HL-60 (cell line): Measurements from ENCODE around the gene GPR157.

Experiments
- DNase-seq, 2 experiments: peaks; one replicate each; pipeline ENCODE4 v3.0.0-alpha.2; 2010 to 2020; ENCODE audit warnings: low read depth in 1 of 2, low spot score in 1 of 2
- H3K27ac ChIP-seq: fragments of 250-450 bp; sonication (Bioruptor Pico); replicated peaks from 2 replicates; pipeline ENCODE4 v1.5.1; 2020; ENCODE audit warnings: mild to moderate bottlenecking, moderate library complexity
- H3K27me3 ChIP-seq: fragments of 250-450 bp; sonication (Bioruptor Pico); 2 replicates; pipeline ENCODE4 v1.5.1; 2021; ENCODE audit warnings: mild to moderate bottlenecking, moderate library complexity; ENCODE audit not compliant: insufficient read depth, poor library complexity, severe bottlenecking
- H3K4me3 ChIP-seq: replicated peaks from 2 replicates; pipeline ENCODE4 v1.5.1; 2011; ENCODE audit warnings: mild to moderate bottlenecking, control low read depth, low read length; ENCODE audit not compliant: insufficient read depth
- CTCF ChIP-seq: IDR thresholded peaks from one replicate; pipeline ENCODE4 v1.5.1; 2011; ENCODE audit warnings: low read length, control low read depth, inconsistent platforms; ENCODE audit not compliant: insufficient read depth
- GABPA ChIP-seq: IDR thresholded peaks from 2 replicates; pipeline ENCODE4 v1.6.1; 2012; ENCODE audit warnings: low read depth
- POLR2AphosphoS5 ChIP-seq: IDR thresholded peaks from 2 replicates; pipeline ENCODE4 v1.6.1; 2012; ENCODE audit warnings: low read depth
- REST ChIP-seq: IDR thresholded peaks from 2 replicates; pipeline ENCODE4 v1.6.1; 2012; ENCODE audit warnings: low read depth; ENCODE audit not compliant: insufficient replicate concordance
- SPI1 ChIP-seq: IDR thresholded peaks from 2 replicates; pipeline ENCODE4 v1.6.1; 2012; ENCODE audit warnings: low read depth, mild to moderate bottlenecking, borderline replicate concordance

Gene GPR157

DNA sequence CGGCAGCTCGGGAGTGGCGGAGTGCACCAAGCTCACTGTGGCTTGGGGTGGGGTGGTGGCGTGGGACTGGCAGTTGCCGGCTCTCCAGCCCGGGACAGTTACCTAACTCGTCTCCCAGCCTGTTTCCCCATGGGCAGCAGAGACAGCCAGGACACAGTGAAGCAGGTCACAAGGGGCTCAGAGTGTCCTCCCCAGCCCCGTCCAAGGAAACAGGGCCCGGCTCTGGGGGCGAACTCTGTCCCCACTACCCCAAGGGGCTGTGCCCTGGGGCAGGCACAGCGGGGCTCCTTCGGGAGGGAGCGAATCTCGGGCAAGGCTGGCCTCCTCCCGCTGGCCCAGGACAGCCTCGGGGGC lies 759 bp downstream of the GPR157 start:
- H3K4me3 ChIP-seq = peak overlapping the region; percentile 45
- H3K27me3 ChIP-seq = peaks cover 8% of the 10 kb centered on the region
- H3K27ac ChIP-seq = no peak overlapping the region
- no peak for TF ChIP-seq POLR2AphosphoS5
- TF ChIP-seq GABPA = no peak
- no peak for TF ChIP-seq REST
- no peak for TF ChIP-seq SPI1
- TF ChIP-seq CTCF = no peak
- no peak for DNase-seq

DNA sequence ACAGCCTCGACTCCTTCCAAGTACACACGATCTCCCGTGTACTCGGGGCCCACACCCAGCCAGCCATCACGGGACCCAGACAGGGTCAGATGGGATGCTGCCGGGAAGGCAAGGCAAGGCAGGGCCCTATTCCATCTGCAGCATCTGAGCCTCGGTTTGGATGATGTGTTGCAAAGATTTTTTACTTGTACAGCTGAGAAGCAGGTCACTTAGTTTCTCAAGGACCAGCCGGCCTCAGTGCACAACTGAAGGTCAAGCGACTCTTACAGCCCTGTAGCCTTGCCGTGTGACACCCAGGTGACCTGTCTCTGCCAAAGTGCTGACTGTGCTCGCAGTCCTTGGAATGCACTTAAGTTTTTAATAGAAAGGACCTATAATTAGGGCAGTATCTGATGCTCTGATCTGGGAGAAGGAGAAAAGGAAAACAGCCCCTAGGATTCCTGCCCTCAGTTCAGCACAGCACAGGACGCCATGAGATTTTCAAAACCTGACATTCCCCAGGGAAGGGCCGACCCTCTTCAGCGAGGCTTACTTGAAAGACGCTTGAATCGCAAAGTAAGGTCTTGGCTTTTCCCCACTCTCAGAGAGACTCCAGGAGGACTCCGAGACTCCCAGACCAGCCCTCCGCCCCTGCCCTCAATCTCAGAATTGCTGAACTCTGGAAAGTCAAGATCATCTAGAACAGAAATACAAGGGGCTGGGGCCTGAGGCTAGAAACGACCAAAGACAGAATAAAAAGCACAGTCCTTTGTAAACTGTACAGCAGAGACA lies 1.3 kb downstream of the GPR157 start:
- H3K27ac ChIP-seq = no peak overlapping the region

More for the DNA sequence above, 1.3 kb downstream of the GPR157 start:
- TF ChIP-seq CTCF (no peak), GABPA (no peak), REST (no peak), SPI1 (no peak), POLR2AphosphoS5 (no peak)
- DNase-seq = no peak
- Histone ChIP-seq H3K4me3 (no peak overlapping the region), H3K27me3 (peaks cover 7% of the 10 kb centered on the region)
